ENCODE results near the gene CCDC197. TPM values are rescaled to one million over a fixed set of nuclear protein-coding genes. Genes with fewer than 3 reads are reported as not detected.

The CCDC197 gene
- not detected in 5 replicates for total RNA-seq (2022; extraction: Qiagen RNA extraction; ENCODE audit: low read depth)

GRCh38 chr14:93997082-93997481 is at the start of gene CCDC197:
Gene CCDC197 (plus strand): TSS chr14:93997301. CDS start chr14:93998132, 831 bp downstream.

GRCh38 chr14:93976477-93977057 is 20.5 kb upstream of the CCDC197 start, which contains the start of gene ASB2:
Gene ASB2 (minus strand): TSS chr14:93976570. CDS start chr14:93964539, 12,031 bp downstream.

GRCh38 chr14:94026173-94026888 is 29.2 kb downstream of the CCDC197 start, which contains the start of gene OTUB2:
Gene OTUB2 (plus strand): TSS chr14:94026340. CDS start chr14:94026538, 198 bp downstream.

Other genes starting within 250 kb of the CCDC197 start
- gene PRIMA1, start 208.8 kb upstream of the CCDC197 start, total RNA-seq (2022; extraction: Qiagen RNA extraction; ENCODE audit: low read depth): 0.13 to 0.43 TPM (median 0.39 TPM) in 5 replicates
- not detected in 5 replicates for gene FAM181A, start 70.0 kb upstream of the CCDC197 start, total RNA-seq (2022; extraction: Qiagen RNA extraction; ENCODE audit: low read depth)
- gene ASB2, start 20.7 kb upstream of the CCDC197 start, total RNA-seq (2022; extraction: Qiagen RNA extraction; ENCODE audit: low read depth): 0.60 to 2.0 TPM (median 1.0 TPM) in 5 replicates
- gene OTUB2, start 29.0 kb downstream of the CCDC197 start, total RNA-seq (2022; extraction: Qiagen RNA extraction; ENCODE audit: low read depth): 3.1 to 4.8 TPM (median 3.8 TPM) in 5 replicates
- gene DDX24, start 83.9 kb downstream of the CCDC197 start, total RNA-seq (2022; extraction: Qiagen RNA extraction; ENCODE audit: low read depth): 173 to 199 TPM (median 182 TPM) in 5 replicates
- 16.1 to 19.6 TPM (median 18.6 TPM) in 5 replicates for gene IFI27L1, start 84.0 kb downstream of the CCDC197 start, total RNA-seq (2022; extraction: Qiagen RNA extraction; ENCODE audit: low read depth)
- gene IFI27, start 113.4 kb downstream of the CCDC197 start, total RNA-seq (2022; extraction: Qiagen RNA extraction; ENCODE audit: low read depth): 0.70 to 1.6 TPM (median 1.2 TPM) in 5 replicates
- 46.1 to 56.7 TPM (median 53.0 TPM) in 5 replicates for gene IFI27L2, start 132.3 kb downstream of the CCDC197 start, total RNA-seq (2022; extraction: Qiagen RNA extraction; ENCODE audit: low read depth)
- gene PPP4R4, start 177.0 kb downstream of the CCDC197 start, total RNA-seq (2022; extraction: Qiagen RNA extraction; ENCODE audit: low read depth): 0.06 to 0.58 TPM (median 0.37 TPM) in 5 replicates

Measured in A549 treated with ZK216348 at 1 μM for 4 hours (cell line).